Measurements from ENCODE around the gene PDRG1.

DNA sequence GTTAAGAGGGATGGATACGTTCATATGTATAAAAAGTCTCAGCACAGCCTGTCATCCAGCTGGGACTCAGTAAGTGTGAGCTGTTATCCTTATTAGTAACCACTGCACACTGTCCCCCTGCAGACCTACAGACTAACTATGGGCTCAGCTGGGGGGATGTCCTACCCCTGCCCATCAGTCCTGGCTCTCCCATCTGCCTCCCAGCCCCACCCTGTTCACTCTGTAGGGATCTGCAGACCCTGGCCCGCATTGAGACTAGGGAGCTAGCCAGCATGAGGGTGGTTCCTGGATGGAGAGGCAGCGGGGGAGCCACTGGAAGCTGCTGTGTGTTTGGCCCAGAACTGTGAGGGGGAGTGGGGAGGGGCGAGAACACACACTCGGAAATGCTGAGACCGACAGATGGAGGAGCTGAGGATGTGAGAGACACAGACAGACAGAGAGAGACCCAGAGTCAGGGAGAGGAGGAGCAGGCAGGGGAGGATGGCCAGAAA is 33.2 kb upstream of the PDRG1 start:
- TF ChIP-seq, protein P1, sequence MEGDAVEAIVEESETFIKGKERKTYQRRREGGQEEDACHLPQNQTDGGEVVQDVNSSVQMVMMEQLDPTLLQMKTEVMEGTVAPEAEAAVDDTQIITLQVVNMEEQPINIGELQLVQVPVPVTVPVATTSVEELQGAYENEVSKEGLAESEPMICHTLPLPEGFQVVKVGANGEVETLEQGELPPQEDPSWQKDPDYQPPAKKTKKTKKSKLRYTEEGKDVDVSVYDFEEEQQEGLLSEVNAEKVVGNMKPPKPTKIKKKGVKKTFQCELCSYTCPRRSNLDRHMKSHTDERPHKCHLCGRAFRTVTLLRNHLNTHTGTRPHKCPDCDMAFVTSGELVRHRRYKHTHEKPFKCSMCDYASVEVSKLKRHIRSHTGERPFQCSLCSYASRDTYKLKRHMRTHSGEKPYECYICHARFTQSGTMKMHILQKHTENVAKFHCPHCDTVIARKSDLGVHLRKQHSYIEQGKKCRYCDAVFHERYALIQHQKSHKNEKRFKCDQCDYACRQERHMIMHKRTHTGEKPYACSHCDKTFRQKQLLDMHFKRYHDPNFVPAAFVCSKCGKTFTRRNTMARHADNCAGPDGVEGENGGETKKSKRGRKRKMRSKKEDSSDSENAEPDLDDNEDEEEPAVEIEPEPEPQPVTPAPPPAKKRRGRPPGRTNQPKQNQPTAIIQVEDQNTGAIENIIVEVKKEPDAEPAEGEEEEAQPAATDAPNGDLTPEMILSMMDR (IDR thresholded peaks at IDR 0.05), result no peak
- TF ChIP-seq SIN3A (IDR thresholded peaks at IDR 0.05; ENCODE audit: borderline replicate concordance, insufficient read depth, low read depth, low read length), result no peak
